Measurements from ENCODE around the gene SYNRG.
A peak's percentile ranks its signal among the peaks of the same experiment; 100 is the strongest.

Gene SYNRG

DNA sequence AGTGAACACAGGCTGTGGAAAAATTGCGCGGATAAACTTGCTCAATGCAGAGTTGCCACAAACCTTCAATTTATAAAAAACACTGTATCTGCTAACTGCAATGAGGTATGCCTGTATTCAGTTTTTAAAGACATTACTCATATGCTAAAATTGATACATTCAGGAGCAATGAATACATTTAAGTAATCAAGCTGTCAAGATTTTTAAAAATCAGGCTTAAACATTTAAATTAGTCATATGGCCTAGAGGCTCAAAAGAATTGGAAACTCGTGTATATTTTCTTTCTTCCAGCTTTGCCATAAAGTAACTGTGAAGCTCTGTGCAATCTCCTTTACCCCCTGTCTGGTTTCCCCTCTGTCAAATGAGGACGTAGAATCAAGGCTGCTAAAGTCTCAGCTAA lies 4.1 kb downstream of the SYNRG start:
- DNase-seq = no peak

DNA sequence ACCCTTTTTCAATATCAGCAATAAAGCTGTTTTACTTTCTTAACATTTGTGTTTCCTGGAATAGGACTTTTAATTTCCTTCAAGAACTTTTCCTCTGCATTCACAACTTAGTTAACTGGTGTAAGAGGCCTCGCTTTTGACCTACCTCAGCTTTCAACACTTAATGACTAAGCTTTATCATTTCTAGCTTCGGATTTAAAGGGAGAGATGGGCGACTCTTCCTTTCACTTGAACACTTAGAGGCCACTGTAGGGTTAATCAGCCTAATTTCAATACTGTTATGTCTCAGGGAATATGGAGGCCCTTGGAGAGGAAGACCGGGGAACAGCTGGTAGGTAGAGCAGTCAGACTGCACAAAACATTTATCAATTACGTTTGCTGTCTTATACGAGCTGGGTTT lies 4.7 kb downstream of the SYNRG start:
- DNase-seq = no peak

- no peak for DNase-seq
Measured at GRCh38 chr17:37598145-37598544, 11.1 kb downstream of the SYNRG start.

- DNase-seq = no peak
Measured at GRCh38 chr17:37592291-37592690, 16.9 kb downstream of the SYNRG start.

DNA sequence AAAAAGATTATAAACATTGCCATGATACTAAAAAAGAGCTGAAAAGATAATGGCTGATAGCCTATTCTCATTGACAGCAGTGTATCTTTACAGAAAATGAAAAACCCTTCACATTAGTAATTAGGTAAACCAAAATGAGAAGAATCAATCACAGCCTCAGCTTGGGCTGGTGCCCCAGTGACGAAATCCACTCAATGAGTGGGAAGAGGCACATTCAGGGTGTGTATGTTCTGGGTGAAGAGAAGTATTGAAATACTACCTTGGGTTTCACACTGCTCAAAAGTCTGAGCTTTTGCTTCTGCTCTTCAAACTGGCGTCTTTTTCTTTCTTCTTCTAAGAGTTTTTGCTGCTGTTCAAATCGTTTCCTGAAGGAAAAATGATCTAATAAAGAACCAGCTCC lies 24.2 kb downstream of the SYNRG start:
- DNase-seq = no peak

- DNase-seq = no peak
Measured at GRCh38 chr17:37576281-37576680, 32.9 kb downstream of the SYNRG start.

DNA sequence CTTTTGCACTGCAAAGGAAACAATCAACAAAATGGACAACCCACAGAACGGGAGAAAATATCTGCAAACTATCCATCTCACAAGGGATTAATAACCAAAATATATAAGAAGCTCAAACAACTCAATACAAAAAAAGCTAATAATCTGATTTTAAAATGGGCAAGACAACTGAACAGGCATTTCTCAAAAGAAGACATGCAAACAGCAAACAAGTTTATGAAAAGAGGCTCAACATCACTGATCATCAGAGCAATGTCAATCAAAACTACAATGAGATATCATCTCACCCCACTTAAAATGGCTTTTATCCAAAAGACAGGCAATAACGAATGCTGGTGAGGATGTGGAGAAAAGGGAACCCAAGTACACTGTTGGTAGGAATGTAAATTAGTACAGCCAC lies 34.8 kb downstream of the SYNRG start:
- DNase-seq = no peak

GRCh38 chr17:37571674-37572073 lies 37.5 kb downstream of the SYNRG start:
- DNase-seq = no peak

DNA sequence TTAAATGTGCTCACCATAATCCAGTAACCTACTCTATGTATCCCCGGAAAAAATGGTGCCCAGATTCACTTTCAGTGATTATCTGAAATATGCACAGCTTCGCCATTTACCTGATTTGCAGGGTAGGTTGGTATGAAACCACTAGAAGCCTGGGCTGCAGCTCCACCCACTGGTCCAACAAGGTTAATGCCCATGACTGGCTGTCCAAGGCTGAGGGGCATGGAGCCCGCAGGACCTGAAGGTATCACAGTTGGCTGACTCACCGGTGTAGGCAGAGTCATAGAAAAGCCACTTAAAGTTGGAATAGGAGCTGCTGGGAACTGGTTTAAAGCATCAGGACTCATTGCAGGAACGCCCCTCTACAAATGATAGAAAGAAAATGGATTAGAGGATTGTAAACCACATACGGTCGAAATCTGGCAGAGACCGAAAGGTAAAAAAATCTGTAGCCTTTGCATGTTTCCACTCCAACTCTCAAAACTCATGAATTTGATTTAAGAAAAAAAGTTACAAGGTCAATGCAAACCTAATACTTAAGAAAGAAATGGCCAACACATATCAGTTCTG lies 38.6 kb downstream of the SYNRG start:
- peak; percentile 39 for DNase-seq

GRCh38 chr17:37568350-37569053 lies 40.7 kb downstream of the SYNRG start:
- no peak for DNase-seq

- DNase-seq = no peak
Measured at GRCh38 chr17:37567538-37567937, 41.7 kb downstream of the SYNRG start.

- DNase-seq = no peak
Measured at GRCh38 chr17:37567137-37567536, 42.1 kb downstream of the SYNRG start.

DNA sequence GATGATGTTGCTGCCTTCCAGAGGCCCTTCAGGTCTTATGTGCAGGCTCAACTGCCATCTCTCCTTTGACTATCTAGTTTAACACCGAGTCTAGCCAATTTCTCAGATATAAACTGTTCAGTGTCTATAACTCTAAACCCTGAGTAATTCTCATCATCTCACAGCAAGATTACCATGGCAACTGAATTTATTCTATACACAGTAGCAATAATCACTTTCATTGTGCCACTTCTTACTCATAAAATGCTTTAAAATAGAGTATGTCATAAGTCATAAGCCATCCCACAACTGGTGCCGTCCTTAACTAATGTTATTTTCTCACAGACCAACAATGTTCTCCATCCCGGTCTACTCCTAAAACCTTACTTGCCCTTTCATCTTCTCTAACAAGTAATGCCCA lies 45.0 kb downstream of the SYNRG start:
- no peak for DNase-seq

GRCh38 chr17:37562016-37562745 lies 47.0 kb downstream of the SYNRG start:
- DNase-seq = no peak

- no peak for DNase-seq
Measured at GRCh38 chr17:37558299-37558698, 50.9 kb downstream of the SYNRG start.

DNA sequence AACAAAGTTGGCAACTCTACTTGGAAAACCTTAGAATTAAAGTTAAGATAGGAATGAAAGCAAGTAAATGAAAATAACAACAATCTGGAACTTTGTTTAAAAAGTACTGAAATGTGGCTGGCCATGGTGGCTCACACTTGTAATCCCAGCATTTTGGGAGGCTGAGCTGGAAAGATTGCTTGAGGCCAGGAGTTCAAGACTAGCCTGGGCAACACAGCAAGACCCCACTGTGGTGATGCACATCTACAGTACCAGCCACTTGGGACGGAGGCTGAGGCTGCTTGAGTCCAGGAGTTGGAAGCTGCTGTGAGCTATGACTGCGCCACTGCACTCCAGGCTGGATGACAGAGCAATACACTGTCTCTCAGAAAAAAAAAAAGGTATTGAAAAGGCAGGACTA lies 51.7 kb downstream of the SYNRG start:
- DNase-seq = no peak

DNA sequence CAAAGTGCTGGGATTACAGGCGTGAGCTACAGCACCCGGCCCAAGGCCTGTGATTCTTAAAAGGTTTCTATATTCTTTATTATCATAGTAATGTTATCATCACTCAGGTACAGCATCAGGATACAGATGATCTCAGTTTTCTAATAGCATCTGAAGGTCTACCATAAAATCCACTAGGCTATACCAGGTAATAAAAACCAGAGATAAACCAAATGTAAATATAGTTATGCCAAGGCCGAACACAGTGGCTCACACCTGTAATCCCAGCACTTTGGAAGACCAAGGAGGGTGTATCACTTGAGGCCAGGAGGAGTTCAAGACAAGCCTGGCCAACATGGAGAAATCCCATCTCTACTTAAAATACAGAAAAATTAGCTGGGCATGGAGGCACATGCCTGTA lies 53.8 kb downstream of the SYNRG start:
- DNase-seq = no peak

- DNase-seq = no peak
Measured at GRCh38 chr17:37553401-37553966, 55.7 kb downstream of the SYNRG start.

- no peak for DNase-seq
Measured at GRCh38 chr17:37551788-37552187, 57.4 kb downstream of the SYNRG start.

DNA sequence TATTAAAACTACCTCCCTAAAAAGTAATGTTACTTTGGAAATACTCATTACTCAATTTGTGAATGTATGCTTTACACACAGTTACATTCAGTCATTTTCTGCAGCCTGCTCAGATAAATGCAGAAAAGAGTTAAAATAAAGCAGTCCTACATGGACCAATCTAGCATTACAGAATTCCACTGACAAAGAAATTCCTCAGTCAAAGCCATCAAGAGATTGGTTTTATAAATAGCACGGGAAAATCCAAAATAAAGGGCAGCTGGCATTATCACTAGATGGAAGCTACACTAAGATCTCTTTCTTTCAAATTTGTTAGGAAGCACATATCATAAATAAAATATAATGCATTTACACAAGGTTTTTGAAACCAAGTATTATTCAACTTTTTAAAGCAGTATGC lies 61.2 kb downstream of the SYNRG start:
- DNase-seq = no peak

GRCh38 chr17:37546302-37546701 lies 62.9 kb downstream of the SYNRG start:
- no peak for DNase-seq

DNA sequence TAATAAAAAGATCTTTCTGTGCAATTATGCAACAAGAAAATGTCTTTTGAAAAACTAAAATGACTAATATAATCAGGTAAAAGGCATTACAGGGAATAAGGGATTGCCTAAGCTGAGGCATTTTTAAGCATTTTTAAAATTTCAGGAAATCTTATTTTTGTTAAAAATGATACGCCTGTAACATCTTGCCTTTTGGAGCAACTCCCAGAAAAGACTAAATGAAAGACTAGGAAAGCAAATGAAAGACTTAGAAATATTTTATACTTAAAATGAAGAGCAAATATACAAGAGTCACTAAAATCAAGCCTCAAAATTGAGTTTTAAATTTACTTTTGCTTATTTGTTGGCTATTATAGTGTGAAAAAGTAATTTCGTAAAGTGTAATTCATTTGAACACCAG lies 63.7 kb downstream of the SYNRG start:
- DNase-seq = no peak

DNA sequence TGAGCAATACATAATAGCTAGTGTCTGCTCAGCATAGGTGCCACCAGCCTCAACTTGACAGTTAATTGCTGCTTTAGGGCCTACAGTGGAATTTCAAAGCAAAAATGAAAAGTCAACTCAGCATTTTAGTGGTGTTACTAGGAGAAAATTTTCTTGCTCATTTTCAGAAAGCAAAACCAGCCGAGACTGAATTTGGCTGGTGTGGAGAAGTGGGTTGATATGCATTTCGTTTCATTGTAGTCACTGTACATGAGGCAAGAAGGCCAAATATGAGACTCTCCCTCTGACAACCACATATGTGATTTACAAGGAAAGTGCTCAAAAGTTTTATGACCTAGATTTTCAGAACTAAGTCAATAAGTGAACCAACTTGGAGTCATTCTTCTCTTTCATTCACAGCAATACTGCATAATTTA lies 65.6 kb downstream of the SYNRG start:
- no peak for DNase-seq

Data from CD4-positive, alpha-beta T cell treated with Interleukin-6 for 4 hours (primary cell).